22Rv1 (cell line): Measurements from ENCODE around the gene IL6R.

Source experiments
- H3K27ac ChIP-seq: fragments of 450-650 bp; 2 replicates; pipeline ENCODE4 v1.5.1; 2017
- ZFX ChIP-seq: fragments of 450-650 bp; IDR thresholded peaks from 2 replicates; pipeline ENCODE4 v1.6.1; 2017; ENCODE audit warnings: antibody characterized with exemption, borderline replicate concordance
- TF ChIP-seq, protein P1 (sequence below): fragments of 450-650 bp; IDR thresholded peaks from 2 replicates; pipeline ENCODE4 v1.5.1; 2017; ENCODE audit warnings: mild to moderate bottlenecking

Gene IL6R

GRCh38 chr1:154467434-154468102 is 62.4 kb downstream of the IL6R start:
- no peak overlapping the region for H3K27ac ChIP-seq
- TF ChIP-seq, protein P1, sequence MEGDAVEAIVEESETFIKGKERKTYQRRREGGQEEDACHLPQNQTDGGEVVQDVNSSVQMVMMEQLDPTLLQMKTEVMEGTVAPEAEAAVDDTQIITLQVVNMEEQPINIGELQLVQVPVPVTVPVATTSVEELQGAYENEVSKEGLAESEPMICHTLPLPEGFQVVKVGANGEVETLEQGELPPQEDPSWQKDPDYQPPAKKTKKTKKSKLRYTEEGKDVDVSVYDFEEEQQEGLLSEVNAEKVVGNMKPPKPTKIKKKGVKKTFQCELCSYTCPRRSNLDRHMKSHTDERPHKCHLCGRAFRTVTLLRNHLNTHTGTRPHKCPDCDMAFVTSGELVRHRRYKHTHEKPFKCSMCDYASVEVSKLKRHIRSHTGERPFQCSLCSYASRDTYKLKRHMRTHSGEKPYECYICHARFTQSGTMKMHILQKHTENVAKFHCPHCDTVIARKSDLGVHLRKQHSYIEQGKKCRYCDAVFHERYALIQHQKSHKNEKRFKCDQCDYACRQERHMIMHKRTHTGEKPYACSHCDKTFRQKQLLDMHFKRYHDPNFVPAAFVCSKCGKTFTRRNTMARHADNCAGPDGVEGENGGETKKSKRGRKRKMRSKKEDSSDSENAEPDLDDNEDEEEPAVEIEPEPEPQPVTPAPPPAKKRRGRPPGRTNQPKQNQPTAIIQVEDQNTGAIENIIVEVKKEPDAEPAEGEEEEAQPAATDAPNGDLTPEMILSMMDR: no peak
- TF ChIP-seq ZFX: no peak

- TF ChIP-seq ZFX: no peak
- TF ChIP-seq, protein P1: no peak
- no peak overlapping the region for H3K27ac ChIP-seq
Observed at GRCh38 chr1:154468535-154469250, 63.5 kb downstream of the IL6R start.

- TF ChIP-seq ZFX: no peak
- no peak overlapping the region for H3K27ac ChIP-seq
Observed at GRCh38 chr1:154469844-154470560, 64.9 kb downstream of the IL6R start.

- TF ChIP-seq ZFX: no peak
- TF ChIP-seq, protein P1: no peak
- H3K27ac ChIP-seq: no peak overlapping the region
Observed at GRCh38 chr1:154471304-154471703, 66.2 kb downstream of the IL6R start.

- TF ChIP-seq, protein P1: no peak
- no peak for TF ChIP-seq ZFX
- no peak overlapping the region for H3K27ac ChIP-seq
Observed at GRCh38 chr1:154474802-154475201, 69.7 kb downstream of the IL6R start.

GRCh38 chr1:154476791-154477190 is 71.6 kb downstream of the IL6R start:
- no peak overlapping the region for H3K27ac ChIP-seq
- no peak for TF ChIP-seq ZFX
- TF ChIP-seq, protein P1: no peak

DNA sequence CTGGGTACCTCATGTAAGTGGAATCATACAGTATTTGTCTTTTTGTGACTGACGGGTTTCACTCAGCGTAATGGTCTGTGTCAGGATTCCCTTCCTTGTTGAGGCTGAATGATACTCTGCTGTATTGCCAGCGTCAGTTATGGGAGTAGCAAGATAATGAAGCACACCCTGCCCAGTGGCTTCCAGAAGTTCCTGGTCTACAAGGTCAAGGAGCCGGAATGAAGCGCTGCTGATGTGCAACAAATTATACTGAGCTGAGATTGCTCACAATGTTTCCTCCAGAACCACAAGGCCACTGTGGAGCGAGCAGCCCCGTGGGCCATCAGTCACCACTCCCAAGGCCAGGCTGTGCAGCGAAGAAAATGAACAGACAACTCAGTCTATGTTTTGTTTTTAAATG is 72.9 kb downstream of the IL6R start:
- no peak overlapping the region for H3K27ac ChIP-seq
- no peak for TF ChIP-seq ZFX
- TF ChIP-seq, protein P1: no peak
